ENCODE results near the gene UST.
A peak's percentile ranks its signal among the peaks of the same experiment; 100 is the strongest.
"Not testable (repeated sequence)": the region's sequence is repeated elsewhere in the genome, so short reads cannot be mapped to it uniquely, and the experiment has no call there.

UST gene

DNA sequence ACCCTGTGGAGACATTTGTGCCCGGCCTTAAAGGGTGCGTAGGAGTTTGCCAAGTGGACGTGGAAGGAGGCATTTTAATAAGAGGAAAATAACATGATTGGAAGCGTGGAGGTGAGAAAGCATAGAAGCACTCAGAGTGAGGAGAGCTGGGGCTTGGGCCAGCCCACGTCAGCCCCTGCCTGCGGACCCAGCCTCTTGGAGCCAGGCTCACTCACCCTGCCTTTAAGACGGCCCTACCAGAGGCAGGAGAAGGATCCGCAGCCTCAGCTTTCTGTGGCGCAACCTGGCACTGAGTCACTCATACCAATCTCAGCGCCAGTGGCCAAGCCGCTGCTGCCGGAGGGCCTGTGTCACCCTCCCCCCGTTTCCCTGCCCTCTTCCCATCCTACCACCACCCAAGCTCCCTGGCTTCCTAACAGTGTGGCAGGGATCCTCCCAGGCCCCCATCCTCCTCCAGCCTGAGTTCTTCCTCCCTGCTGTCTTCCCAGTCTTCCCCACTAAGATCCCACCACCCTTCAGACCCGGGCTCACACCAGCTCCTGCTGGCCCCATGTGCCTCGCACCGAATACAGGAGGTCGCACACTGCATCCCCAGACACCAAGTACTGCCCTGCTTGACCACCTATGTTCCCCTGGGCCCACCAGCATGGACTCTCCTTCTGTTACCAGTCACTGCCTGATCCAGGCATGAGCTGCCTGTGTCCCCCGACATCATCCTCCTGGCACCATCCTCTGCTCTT is 285.2 kb downstream of the UST start:
- peak; percentile 60 for DNase-seq (ENCODE audit: extremely low read depth, low read depth)
- no peak for TF ChIP-seq CTCF (IDR thresholded peaks at IDR 0.05; ENCODE audit: low read depth, low read length)

GRCh38 chr6:149032599-149033405 is 286.0 kb downstream of the UST start:
- peak; percentile 68 for DNase-seq (ENCODE audit: extremely low read depth, low read depth)
- TF ChIP-seq CTCF (IDR thresholded peaks at IDR 0.05; ENCODE audit: low read depth, low read length), result no peak

GRCh38 chr6:149033454-149033853 is 286.6 kb downstream of the UST start:
- no peak for TF ChIP-seq CTCF (IDR thresholded peaks at IDR 0.05; ENCODE audit: low read depth, low read length)
- no peak for DNase-seq (ENCODE audit: extremely low read depth, low read depth)

GRCh38 chr6:149035766-149036165 is 288.9 kb downstream of the UST start:
- no peak for TF ChIP-seq CTCF (IDR thresholded peaks at IDR 0.05; ENCODE audit: low read depth, low read length)
- no peak for DNase-seq (ENCODE audit: extremely low read depth, low read depth)

- DNase-seq (ENCODE audit: extremely low read depth, low read depth), result peak; percentile 22
- no peak for TF ChIP-seq CTCF (IDR thresholded peaks at IDR 0.05; ENCODE audit: low read depth, low read length)
Measured at GRCh38 chr6:149037051-149037671, 290.3 kb downstream of the UST start.

DNA sequence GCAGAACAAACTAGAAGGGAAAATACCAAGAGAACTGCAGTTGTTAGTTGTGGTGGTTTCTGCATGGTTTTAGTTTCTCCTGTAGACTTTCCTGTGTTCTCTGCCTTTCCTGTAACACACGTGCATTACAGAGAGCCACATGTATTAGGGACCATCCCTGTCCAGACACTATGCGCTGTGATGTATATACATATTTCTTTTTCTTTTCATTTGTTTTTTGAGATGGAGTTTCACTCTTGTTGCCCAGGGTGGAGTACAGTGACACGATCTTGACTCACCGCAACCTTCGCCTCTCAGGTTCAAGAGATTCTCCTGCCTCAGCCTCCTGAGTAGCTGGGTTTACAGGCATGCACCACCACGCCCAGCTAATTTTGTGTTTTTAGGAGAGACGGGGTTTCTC is 292.2 kb downstream of the UST start:
- not testable (repeated sequence) for DNase-seq (ENCODE audit: extremely low read depth, low read depth)

- TF ChIP-seq CTCF (IDR thresholded peaks at IDR 0.05; ENCODE audit: low read depth, low read length), result no peak
- no peak for DNase-seq (ENCODE audit: extremely low read depth, low read depth)
Measured at GRCh38 chr6:149041953-149042352, 295.1 kb downstream of the UST start.
